Esophagus (tissue), 2 donors: ENCODE measurements around the gene DRG1. TPM values are rescaled to one million over a fixed set of nuclear protein-coding genes. Genes with fewer than 3 reads are reported as not detected.

Experiments
- polyA plus RNA-seq, 2 donors: library from polyadenylated mRNA; stranded (reverse); fragments of 200-250 nt; gene quantifications; one replicate each; pipeline ENCODE4 v1.2.3, GENCODE V29; 2013
- donor health status: healthy with polysubstance abuse.
- donor health status: Bipolar disorder and iron deficiency.

The DRG1 gene
- polyA plus RNA-seq, 2 donors: 22.7 to 30.8 TPM

Other genes with a start within 250 kb of the DRG1 start
- gene RNF185, start 239.4 kb upstream of the DRG1 start, polyA plus RNA-seq: 10 to 100 TPM; 14.4 to 22.4 TPM
- 10 to 100 TPM; 43.5 to 57.4 TPM for gene LIMK2, start 187.3 kb upstream of the DRG1 start, polyA plus RNA-seq
- gene PIK3IP1, start 107.1 kb upstream of the DRG1 start, polyA plus RNA-seq: 10 to 100 TPM; 11.5 to 15.5 TPM
- gene PATZ1, start 53.3 kb upstream of the DRG1 start, polyA plus RNA-seq: 1 to 10 TPM; 5.2 to 6.0 TPM
- gene EIF4ENIF1, start 90.2 kb downstream of the DRG1 start, polyA plus RNA-seq: 10 to 100 TPM in 1 of 2 donors, 1 to 10 TPM in 1; 7.8 to 11.0 TPM
- gene SFI1, start 96.9 kb downstream of the DRG1 start, polyA plus RNA-seq: 10 to 100 TPM; 10.5 to 27.1 TPM